GM23248 (cell line): ENCODE measurements around the gene SLC4A4.

ENCODE experiments used
- EZH2 ChIP-seq: fragments of 200-600 bp; sonication (generic); IDR thresholded peaks from 2 replicates; pipeline ENCODE4 v1.6.1; 2018; ENCODE audit warnings: antibody characterized with exemption, mild to moderate bottlenecking; ENCODE audit not compliant: insufficient read depth, poor library complexity, severe bottlenecking
- EZH2phosphoT487 ChIP-seq: fragments of 200-600 bp; sonication (generic); IDR thresholded peaks from 2 replicates; pipeline ENCODE4 v1.6.1; 2018; ENCODE audit warnings: antibody characterized with exemption, moderate library complexity, mild to moderate bottlenecking, low read depth; ENCODE audit not compliant: insufficient read depth

GRCh38 chr4:71333368-71333767 is 5.5 kb upstream of the SLC4A4 start:
- no peak for TF ChIP-seq EZH2
- no peak for TF ChIP-seq EZH2phosphoT487
